H1 (cell line): ENCODE data around the gene PYGL.

ENCODE experiments used
- CTCF ChIP-seq, 3 experiments: IDR thresholded peaks; 1 replicate in 2 of 3; 2 replicates in 1 of 3; pipeline versions ENCODE4 v1.5.1 to v1.6.1; 2011; ENCODE audit warnings: low read length in 3 of 3, mild to moderate bottlenecking in 3 of 3, inconsistent platforms in 2 of 3, low read depth in 1 of 3, moderate library complexity in 1 of 3; ENCODE audit not compliant: insufficient read depth in 1 of 3; ENCODE audit errors: control extremely low read depth in 1 of 3
- EZH2 ChIP-seq: fragments of 200-600 bp; sonication (generic); IDR thresholded peaks from 2 replicates; pipeline ENCODE4 v1.7.1; 2012; ENCODE audit warnings: low read depth, mild to moderate bottlenecking, moderate library complexity, low read length, inconsistent platforms; ENCODE audit not compliant: severe bottlenecking
- POLR2A ChIP-seq, 2 experiments: IDR thresholded peaks; 1 replicate in 1 of 2; 2 replicates in 1 of 2; pipeline ENCODE4 v1.6.1; 2011; ENCODE audit warnings: low read depth in 2 of 2, low read length in 2 of 2, mild to moderate bottlenecking in 2 of 2; ENCODE audit errors: control extremely low read depth in 1 of 2

DNA sequence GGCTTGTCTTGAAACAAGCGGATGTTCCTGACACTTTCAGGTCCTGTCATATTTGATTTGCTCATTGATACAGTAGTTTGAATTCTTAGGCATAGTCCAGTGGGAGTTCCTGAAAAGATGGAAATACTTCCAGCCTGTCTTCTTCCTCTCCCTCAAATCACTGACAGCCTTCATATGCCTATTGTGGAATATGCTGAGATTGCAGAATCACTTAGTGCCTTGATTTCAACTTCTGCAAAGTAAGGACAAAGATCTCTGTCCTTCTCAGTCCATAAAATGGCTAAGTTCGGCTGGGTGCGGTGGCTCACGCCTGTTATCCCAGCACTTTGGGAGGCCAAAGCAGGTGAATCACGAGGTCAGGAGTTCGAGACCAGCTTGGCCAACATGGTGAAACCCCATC lies 6.7 kb upstream of the PYGL start:
- TF ChIP-seq POLR2A (IDR thresholded peaks at IDR 0.05; ENCODE audit: control extremely low read depth in 1 of 2, low read depth in 2 of 2, low read length in 2 of 2), result no peak
- TF ChIP-seq CTCF (IDR thresholded peaks at IDR 0.05; ENCODE audit: control extremely low read depth in 1 of 3, insufficient read depth in 1 of 3, low read depth in 1 of 3, low read length in 3 of 3), result no peak
- no peak for TF ChIP-seq EZH2
